HEK293 (cell line): ENCODE results near the gene APOBR.

Experiments used
- CTCF ChIA-PET: fragments of 350-600 bp; formaldehyde crosslinking; extraction: SDS; loops from one replicate; lab custom pipeline; 2021; ENCODE audit warnings: antibody characterized with exemption; lab: Yijun Ruan, JAX
- POLR2A ChIA-PET: fragments of 300-600 bp; formaldehyde crosslinking; extraction: SDS; loops from one replicate; lab custom pipeline; 2020; ENCODE audit warnings: antibody characterized with exemption, inconsistent platforms; lab: Yijun Ruan, JAX
- H3K27ac ChIP-seq: fragments of 200-500 bp; sonication (Bioruptor generic); 2 replicates; pipeline ENCODE4 v1.5.1; 2014; ENCODE audit warnings: low read depth, low read length, control low read depth, inconsistent platforms; ENCODE audit errors: extremely low read depth
- H3K36me3 ChIP-seq, 2 experiments: fragments of 200-500 bp in 1 of 2; sonication (Bioruptor generic) in 1 of 2; 1 replicate in 1 of 2; 2 replicates in 1 of 2; pipeline ENCODE4 v1.5.1; 2014 to 2017; ENCODE audit warnings: inconsistent platforms in 2 of 2, low read length in 2 of 2; ENCODE audit not compliant: control insufficient read depth in 2 of 2, insufficient read depth in 1 of 2
- H3K4me1 ChIP-seq: fragments of 200-500 bp; sonication (Bioruptor generic); 2 replicates; pipeline ENCODE4 v1.5.1; 2014; ENCODE audit warnings: mild to moderate bottlenecking, low read length, inconsistent platforms; ENCODE audit not compliant: control insufficient read depth, insufficient read depth
- H3K4me3 ChIP-seq: 2 replicates; pipeline ENCODE4 v1.5.1; 2011; ENCODE audit warnings: low read depth, mild to moderate bottlenecking, control low read depth, low read length, moderate library complexity
- H3K9me3 ChIP-seq: fragments of 200-500 bp; sonication (Bioruptor generic); 2 replicates; pipeline ENCODE4 v1.5.1; 2014; ENCODE audit warnings: low read depth, low read length, inconsistent platforms; ENCODE audit not compliant: control insufficient read depth, insufficient read depth
- GFI1B ChIP-seq: fragments of 450-650 bp; formaldehyde crosslinking; IDR thresholded peaks from 2 replicates; pipeline ENCODE4 v1.5.1; 2016; ENCODE audit warnings: missing biosample characterization, missing genetic modification characterization
- GLIS2 ChIP-seq: fragments of 450-650 bp; formaldehyde crosslinking; IDR thresholded peaks from 2 replicates; pipeline ENCODE4 v1.5.1; 2016; ENCODE audit warnings: missing biosample characterization, missing genetic modification characterization
- HOXA7 ChIP-seq: sonication (generic); formaldehyde crosslinking; IDR thresholded peaks from 2 replicates; pipeline ENCODE4 v1.8.1; 2022; ENCODE audit warnings: missing genetic modification reagents, borderline replicate concordance
- IKZF3 ChIP-seq: fragments of 450-650 bp; IDR thresholded peaks from 2 replicates; pipeline ENCODE4 v1.5.0; 2018; ENCODE audit warnings: missing biosample characterization, mild to moderate bottlenecking, missing genetic modification characterization, moderate library complexity
- OSR2 ChIP-seq: fragments of 450-650 bp; formaldehyde crosslinking; IDR thresholded peaks from 2 replicates; pipeline ENCODE4 v1.5.1; 2016; ENCODE audit warnings: missing biosample characterization, missing genetic modification characterization
- SCRT1 ChIP-seq: fragments of 450-650 bp; formaldehyde crosslinking; IDR thresholded peaks from 2 replicates; pipeline ENCODE4 v1.5.1; 2016; ENCODE audit warnings: missing biosample characterization, missing genetic modification characterization, borderline replicate concordance
- SCRT2 ChIP-seq: fragments of 450-650 bp; formaldehyde crosslinking; IDR thresholded peaks from 2 replicates; pipeline ENCODE4 v1.5.1; 2016; ENCODE audit warnings: missing biosample characterization, missing genetic modification characterization
- ZBTB17 ChIP-seq: fragments of 450-650 bp; formaldehyde crosslinking; IDR thresholded peaks from 2 replicates; pipeline ENCODE4 v1.5.1; 2016; ENCODE audit warnings: missing biosample characterization, missing genetic modification characterization
- ZFHX2 ChIP-seq: fragments of 450-650 bp; formaldehyde crosslinking; conservative IDR thresholded peaks from 2 replicates; pipeline ENCODE4 v1.5.1; 2016; ENCODE audit warnings: missing biosample characterization, missing genetic modification characterization
- ZFP41 ChIP-seq: fragments of 450-650 bp; formaldehyde crosslinking; IDR thresholded peaks from 2 replicates; pipeline ENCODE4 v1.5.1; 2016; ENCODE audit warnings: missing biosample characterization, missing genetic modification characterization, borderline replicate concordance
- ZNF112 ChIP-seq: fragments of 450-650 bp; formaldehyde crosslinking; IDR thresholded peaks from 2 replicates; pipeline ENCODE4 v1.5.0; 2017; ENCODE audit warnings: missing biosample characterization, missing genetic modification characterization
- ZNF121 ChIP-seq: fragments of 450-650 bp; formaldehyde crosslinking; IDR thresholded peaks from 2 replicates; pipeline ENCODE4 v1.5.1; 2016; ENCODE audit warnings: missing biosample characterization, missing genetic modification characterization
- ZNF335 ChIP-seq: fragments of 450-650 bp; formaldehyde crosslinking; conservative IDR thresholded peaks from 2 replicates; pipeline ENCODE4 v1.5.1; 2016; ENCODE audit warnings: missing biosample characterization, missing genetic modification characterization
- ZNF354C ChIP-seq: fragments of 450-650 bp; formaldehyde crosslinking; IDR thresholded peaks from 2 replicates; pipeline ENCODE4 v1.5.1; 2016; ENCODE audit warnings: missing biosample characterization, missing genetic modification characterization, low read depth, borderline replicate concordance
- ZNF362 ChIP-seq: fragments of 450-650 bp; formaldehyde crosslinking; IDR thresholded peaks from 2 replicates; pipeline ENCODE4 v1.5.1; 2016; ENCODE audit warnings: missing biosample characterization, missing genetic modification characterization
- ZNF514 ChIP-seq: fragments of 450-650 bp; formaldehyde crosslinking; IDR thresholded peaks from 2 replicates; pipeline ENCODE4 v1.5.1; 2016; ENCODE audit warnings: missing biosample characterization, missing genetic modification characterization
- ZNF623 ChIP-seq: fragments of 450-650 bp; formaldehyde crosslinking; IDR thresholded peaks from 2 replicates; pipeline ENCODE4 v1.5.1; 2016; ENCODE audit warnings: missing biosample characterization, missing genetic modification characterization
- ZNF792 ChIP-seq: fragments of 450-650 bp; formaldehyde crosslinking; IDR thresholded peaks from 2 replicates; pipeline ENCODE4 v1.5.1; 2016; ENCODE audit warnings: missing biosample characterization, missing genetic modification characterization
- TF ChIP-seq, protein P1 (sequence below): fragments of 450-650 bp; formaldehyde crosslinking; IDR thresholded peaks from 2 replicates; pipeline ENCODE4 v1.5.1; 2017; ENCODE audit warnings: missing biosample characterization, missing genetic modification characterization
- TF ChIP-seq, protein P2 (sequence below): fragments of 450-650 bp; formaldehyde crosslinking; IDR thresholded peaks from 2 replicates; pipeline ENCODE4 v1.5.1; 2017; ENCODE audit warnings: missing biosample characterization, missing genetic modification characterization
- TF ChIP-seq, protein P3 (sequence below): fragments of 450-650 bp; formaldehyde crosslinking; IDR thresholded peaks from 2 replicates; pipeline ENCODE4 v1.5.1; 2016; ENCODE audit warnings: missing biosample characterization, missing genetic modification characterization

Gene APOBR

GRCh38 chr16:28543072-28543471, 48.6 kb downstream of the APOBR start:
- POLR2A ChIA-PET, result no interaction called here
- H3K36me3 ChIP-seq, result no peaks in the 10 kb centered on the region
- no peak overlapping the region for H3K4me3 ChIP-seq
- TF ChIP-seq HOXA7 (CRISPR knock-in tag), result no peak
- no peak for TF ChIP-seq ZNF792 (tag by site-specific recombination)
- no peak for TF ChIP-seq IKZF3
- no peak for TF ChIP-seq ZNF112
- no peak for TF ChIP-seq SCRT2 (tag by site-specific recombination)
- TF ChIP-seq SCRT1 (tag by site-specific recombination), result no peak
- TF ChIP-seq ZNF514 (tag by site-specific recombination), result no peak
- TF ChIP-seq, protein P1, sequence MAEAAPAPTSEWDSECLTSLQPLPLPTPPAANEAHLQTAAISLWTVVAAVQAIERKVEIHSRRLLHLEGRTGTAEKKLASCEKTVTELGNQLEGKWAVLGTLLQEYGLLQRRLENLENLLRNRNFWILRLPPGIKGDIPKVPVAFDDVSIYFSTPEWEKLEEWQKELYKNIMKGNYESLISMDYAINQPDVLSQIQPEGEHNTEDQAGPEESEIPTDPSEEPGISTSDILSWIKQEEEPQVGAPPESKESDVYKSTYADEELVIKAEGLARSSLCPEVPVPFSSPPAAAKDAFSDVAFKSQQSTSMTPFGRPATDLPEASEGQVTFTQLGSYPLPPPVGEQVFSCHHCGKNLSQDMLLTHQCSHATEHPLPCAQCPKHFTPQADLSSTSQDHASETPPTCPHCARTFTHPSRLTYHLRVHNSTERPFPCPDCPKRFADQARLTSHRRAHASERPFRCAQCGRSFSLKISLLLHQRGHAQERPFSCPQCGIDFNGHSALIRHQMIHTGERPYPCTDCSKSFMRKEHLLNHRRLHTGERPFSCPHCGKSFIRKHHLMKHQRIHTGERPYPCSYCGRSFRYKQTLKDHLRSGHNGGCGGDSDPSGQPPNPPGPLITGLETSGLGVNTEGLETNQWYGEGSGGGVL, result no peak
- no peak for TF ChIP-seq GLIS2 (tag by site-specific recombination)
- TF ChIP-seq, protein P2, sequence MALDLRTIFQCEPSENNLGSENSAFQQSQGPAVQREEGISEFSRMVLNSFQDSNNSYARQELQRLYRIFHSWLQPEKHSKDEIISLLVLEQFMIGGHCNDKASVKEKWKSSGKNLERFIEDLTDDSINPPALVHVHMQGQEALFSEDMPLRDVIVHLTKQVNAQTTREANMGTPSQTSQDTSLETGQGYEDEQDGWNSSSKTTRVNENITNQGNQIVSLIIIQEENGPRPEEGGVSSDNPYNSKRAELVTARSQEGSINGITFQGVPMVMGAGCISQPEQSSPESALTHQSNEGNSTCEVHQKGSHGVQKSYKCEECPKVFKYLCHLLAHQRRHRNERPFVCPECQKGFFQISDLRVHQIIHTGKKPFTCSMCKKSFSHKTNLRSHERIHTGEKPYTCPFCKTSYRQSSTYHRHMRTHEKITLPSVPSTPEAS (tag by site-specific recombination), result no peak
- TF ChIP-seq ZNF623 (tag by site-specific recombination), result no peak
- no peak for TF ChIP-seq OSR2 (tag by site-specific recombination)
- no peak for TF ChIP-seq ZFHX2 (tag by site-specific recombination)
- TF ChIP-seq ZNF335 (tag by site-specific recombination), result no peak
- no peak for TF ChIP-seq ZBTB17
- TF ChIP-seq GFI1B (tag by site-specific recombination), result no peak
- no peak for TF ChIP-seq ZFP41 (tag by site-specific recombination)
- TF ChIP-seq, protein P3, sequence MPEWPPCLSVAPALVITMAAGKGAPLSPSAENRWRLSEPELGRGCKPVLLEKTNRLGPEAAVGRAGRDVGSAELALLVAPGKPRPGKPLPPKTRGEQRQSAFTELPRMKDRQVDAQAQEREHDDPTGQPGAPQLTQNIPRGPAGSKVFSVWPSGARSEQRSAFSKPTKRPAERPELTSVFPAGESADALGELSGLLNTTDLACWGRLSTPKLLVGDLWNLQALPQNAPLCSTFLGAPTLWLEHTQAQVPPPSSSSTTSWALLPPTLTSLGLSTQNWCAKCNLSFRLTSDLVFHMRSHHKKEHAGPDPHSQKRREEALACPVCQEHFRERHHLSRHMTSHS, result no peak
- H3K27ac ChIP-seq, result no peak overlapping the region
- no peaks in the 10 kb centered on the region for H3K4me1 ChIP-seq
- CTCF ChIA-PET, result interaction anchor here (1.0 to 1.5 kb wide), 2 partner anchors 11 to 73 kb away, joined by 3 to 5 read pairs; partner anchors contain the start of gene SGF29
- no peaks in the 10 kb centered on the region for H3K9me3 ChIP-seq

DNA sequence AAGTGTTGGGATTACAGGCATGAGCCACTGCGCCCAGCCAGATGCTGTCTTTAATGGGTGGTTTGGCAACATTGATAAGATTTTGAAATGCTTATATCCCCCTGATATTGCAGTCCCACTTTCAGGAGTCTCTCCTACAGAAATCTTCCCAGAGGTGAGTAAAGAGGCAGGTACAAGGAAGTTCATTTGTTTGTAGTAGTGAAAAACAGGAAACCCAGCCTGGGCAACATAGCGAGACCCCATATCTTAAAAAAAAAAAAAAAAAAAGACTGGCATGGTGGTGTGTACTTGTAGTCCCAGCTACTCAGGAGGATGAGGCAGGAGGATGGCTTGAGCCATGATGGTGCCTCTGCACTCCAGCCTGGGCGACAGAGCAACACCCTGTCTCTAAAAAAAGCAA, 50.6 kb downstream of the APOBR start:
- CTCF ChIA-PET, result no interaction called here

More for the DNA sequence above, 50.6 kb downstream of the APOBR start:
- no peaks in the 10 kb centered on the region for H3K36me3 ChIP-seq
- H3K27ac ChIP-seq, result no peak overlapping the region
- TF ChIP-seq ZNF362, result no peak
- TF ChIP-seq ZNF121 (tag by site-specific recombination), result peak; percentile 51; the same call in 1 of the 2 replicates
- no peak for TF ChIP-seq ZNF354C (tag by site-specific recombination)
- POLR2A ChIA-PET, result interaction anchor here (1.0 kb wide), 1 partner anchor 53 kb away, joined by 7 read pairs; the partner anchor contains the start of gene CLN3
- H3K9me3 ChIP-seq, result no peaks in the 10 kb centered on the region
- H3K4me3 ChIP-seq, result no peak overlapping the region
- H3K4me1 ChIP-seq, result no peaks in the 10 kb centered on the region
